Measurements from ENCODE around the gene FAM200C.

The FAM200C gene

DNA sequence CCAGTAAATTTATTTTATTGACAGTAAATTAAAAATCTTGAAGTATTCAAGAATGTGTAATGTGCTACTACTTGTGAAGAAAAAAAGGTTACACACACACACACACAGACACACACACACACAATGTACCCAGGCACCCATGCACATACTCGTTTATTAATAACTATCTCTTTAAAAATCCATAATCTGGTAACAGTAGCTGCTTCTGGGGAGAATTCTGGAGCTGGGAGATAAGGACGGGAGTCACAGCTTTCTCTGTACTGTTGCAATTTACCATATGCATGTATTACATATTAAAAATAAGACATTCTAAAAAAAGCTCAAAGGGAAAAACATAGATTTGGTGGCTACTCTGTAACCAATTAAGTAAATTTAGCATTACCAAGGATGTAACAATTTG, 21.5 kb downstream of the FAM200C start:
- Histone ChIP-seq H3K36me3 (ENCODE audit: insufficient read depth, low read length) (no peaks in the 10 kb centered on the region), H3K27me3 (ENCODE audit: control insufficient read depth in 1 of 2, insufficient read depth in 2 of 2, low read length in 2 of 2) (no peaks in the 10 kb centered on the region), H3K9me3 (ENCODE audit: low read length) (no peaks in the 10 kb centered on the region)

DNA sequence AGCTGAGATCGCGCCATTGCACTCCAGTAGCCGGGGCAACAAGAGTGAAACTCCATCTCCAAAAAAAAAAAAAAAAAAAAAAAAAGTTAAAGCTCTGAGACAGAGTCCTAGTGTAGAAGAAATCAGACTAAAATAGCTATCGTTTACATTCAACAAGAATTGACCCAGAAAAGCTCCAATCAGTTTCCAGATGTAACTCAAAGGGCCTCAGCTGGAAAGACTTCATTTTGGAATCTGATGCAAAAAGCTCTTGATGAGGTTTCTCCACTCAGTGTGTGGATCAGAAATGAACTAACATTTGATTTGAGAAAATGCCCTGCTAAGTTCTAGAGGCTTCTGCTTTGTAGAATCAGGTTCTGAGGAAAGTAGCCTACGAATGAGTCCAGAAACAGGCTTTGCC, 22.2 kb downstream of the FAM200C start:
- Histone ChIP-seq H3K27ac (ENCODE audit: low read depth, low read length) (no peak overlapping the region), H3K4me3 (ENCODE audit: low read depth in 1 of 2, low read length in 2 of 2) (no peak overlapping the region), H3K27me3 (ENCODE audit: control insufficient read depth in 1 of 2, insufficient read depth in 2 of 2, low read length in 2 of 2) (no peaks in the 10 kb centered on the region), H3K9me3 (ENCODE audit: low read length) (no peaks in the 10 kb centered on the region), H3K36me3 (ENCODE audit: insufficient read depth, low read length) (no peaks in the 10 kb centered on the region), H3K9ac (ENCODE audit: low read length) (no peak overlapping the region), H3K4me1 (ENCODE audit: insufficient read depth, low read length) (no peaks in the 10 kb centered on the region)

More for the DNA sequence above, 21.5 kb downstream of the FAM200C start:
- Histone ChIP-seq H3K27ac (ENCODE audit: low read depth, low read length) (no peak overlapping the region), H3K4me3 (ENCODE audit: low read depth in 1 of 2, low read length in 2 of 2) (no peak overlapping the region), H3K4me1 (ENCODE audit: insufficient read depth, low read length) (no peaks in the 10 kb centered on the region), H3K9ac (ENCODE audit: low read length) (no peak overlapping the region)

DNA sequence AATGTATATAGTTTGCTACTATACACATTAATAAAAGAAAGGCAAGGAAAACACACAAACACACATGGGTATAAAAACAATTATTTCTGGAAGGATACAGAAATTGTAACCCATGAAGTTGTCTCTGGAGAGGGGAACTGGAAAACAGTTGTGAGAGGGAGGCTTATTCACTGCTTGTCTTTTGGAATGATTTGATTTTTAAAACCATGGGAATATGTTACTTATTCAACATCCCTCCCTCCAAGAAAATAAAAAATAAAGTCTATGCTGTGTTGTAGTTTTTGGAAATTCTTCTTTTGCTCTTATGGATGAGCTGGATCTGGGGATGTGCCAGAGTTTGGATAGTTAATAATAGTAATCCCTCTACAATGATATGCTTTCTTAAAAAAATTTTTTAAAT, 23.4 kb downstream of the FAM200C start:
- Histone ChIP-seq H3K9ac (ENCODE audit: low read length) (no peak overlapping the region), H3K27me3 (ENCODE audit: control insufficient read depth in 1 of 2, insufficient read depth in 2 of 2, low read length in 2 of 2) (no peaks in the 10 kb centered on the region), H3K36me3 (ENCODE audit: insufficient read depth, low read length) (no peaks in the 10 kb centered on the region), H3K9me3 (ENCODE audit: low read length) (no peaks in the 10 kb centered on the region), H3K4me1 (ENCODE audit: insufficient read depth, low read length) (no peaks in the 10 kb centered on the region), H3K4me3 (ENCODE audit: low read depth in 1 of 2, low read length in 2 of 2) (no peak overlapping the region), H3K27ac (ENCODE audit: low read depth, low read length) (no peak overlapping the region)

DNA sequence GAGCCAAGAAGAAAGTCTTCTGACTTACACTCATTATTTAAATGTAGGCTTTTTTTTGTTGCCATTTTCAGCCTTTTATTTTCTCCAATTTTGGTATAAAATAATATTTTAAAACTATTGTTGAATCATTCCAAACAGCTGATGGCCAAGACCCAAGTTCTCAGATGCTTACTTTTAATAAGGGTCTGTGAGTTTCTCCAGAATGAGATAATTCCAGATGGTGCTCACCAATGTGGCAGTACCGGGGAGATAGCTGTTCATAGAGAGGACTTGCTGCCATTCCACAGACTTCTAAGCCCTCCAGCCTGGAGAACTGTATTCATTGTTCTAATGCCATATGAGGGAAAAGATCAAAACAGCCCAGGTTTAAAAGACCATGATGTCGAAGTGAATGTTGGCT, 24.2 kb downstream of the FAM200C start:
- no peak overlapping the region for H3K4me3 ChIP-seq (ENCODE audit: low read depth in 1 of 2, low read length in 2 of 2)
- H3K27me3 ChIP-seq (ENCODE audit: control insufficient read depth in 1 of 2, insufficient read depth in 2 of 2, low read length in 2 of 2), result no peaks in the 10 kb centered on the region
- H3K27ac ChIP-seq (ENCODE audit: low read depth, low read length), result no peak overlapping the region
- no peaks in the 10 kb centered on the region for H3K9me3 ChIP-seq (ENCODE audit: low read length)
- no peaks in the 10 kb centered on the region for H3K4me1 ChIP-seq (ENCODE audit: insufficient read depth, low read length)
- no peaks in the 10 kb centered on the region for H3K36me3 ChIP-seq (ENCODE audit: insufficient read depth, low read length)
- H3K9ac ChIP-seq (ENCODE audit: low read length), result no peak overlapping the region

DNA sequence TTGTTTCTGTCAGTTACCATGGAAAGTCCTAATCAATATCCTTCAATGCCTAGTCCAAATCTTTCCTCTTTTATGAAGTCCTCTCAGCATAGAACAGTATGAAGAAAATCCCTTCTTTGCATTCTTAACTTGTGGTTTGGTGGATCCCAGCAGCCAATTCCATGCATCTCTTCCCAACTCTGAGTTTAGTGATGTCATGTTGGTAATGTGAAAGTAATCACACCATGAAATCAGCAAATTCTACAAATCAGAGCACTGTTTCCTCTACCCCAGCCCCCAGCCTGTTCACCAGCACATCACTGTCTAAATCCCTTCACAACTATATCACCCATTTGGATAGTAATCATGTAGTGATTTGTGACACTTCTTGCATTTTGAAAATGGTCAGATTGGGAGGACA, 24.7 kb downstream of the FAM200C start:
- no peaks in the 10 kb centered on the region for H3K9me3 ChIP-seq (ENCODE audit: low read length)
- no peaks in the 10 kb centered on the region for H3K36me3 ChIP-seq (ENCODE audit: insufficient read depth, low read length)
- H3K27ac ChIP-seq (ENCODE audit: low read depth, low read length), result no peak overlapping the region

DNA sequence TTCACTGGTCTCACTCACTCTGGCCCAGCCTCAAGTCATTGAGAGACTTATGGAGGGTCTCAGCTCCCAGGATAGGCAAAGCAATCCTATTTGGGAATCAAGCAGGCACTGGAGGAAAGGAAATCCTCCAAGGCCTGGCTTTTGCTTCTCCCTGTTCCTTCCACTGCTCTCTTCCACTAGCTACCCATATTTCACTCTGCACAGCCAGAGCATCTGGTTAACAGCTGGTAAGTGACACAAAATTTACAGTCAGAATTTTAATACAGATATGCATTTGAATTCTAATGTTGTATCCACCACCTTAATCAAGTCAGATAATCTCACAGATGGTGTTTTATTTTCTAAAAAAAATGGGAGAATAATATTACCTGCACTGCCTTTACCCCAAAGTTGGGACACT, 28.6 kb downstream of the FAM200C start:
- no peaks in the 10 kb centered on the region for H3K9me3 ChIP-seq (ENCODE audit: low read length)
- H3K36me3 ChIP-seq (ENCODE audit: insufficient read depth, low read length), result no peaks in the 10 kb centered on the region
- H3K9ac ChIP-seq (ENCODE audit: low read length), result no peak overlapping the region
- H3K27ac ChIP-seq (ENCODE audit: low read depth, low read length), result no peak overlapping the region
- peaks cover 4% of the 10 kb centered on the region for H3K4me1 ChIP-seq (ENCODE audit: insufficient read depth, low read length)
- H3K4me3 ChIP-seq (ENCODE audit: low read depth in 1 of 2, low read length in 2 of 2), result no peak overlapping the region
- H3K27me3 ChIP-seq (ENCODE audit: control insufficient read depth in 1 of 2, insufficient read depth in 2 of 2, low read length in 2 of 2), result no peaks in the 10 kb centered on the region

More for the DNA sequence above, 24.7 kb downstream of the FAM200C start:
- H3K27me3 ChIP-seq (ENCODE audit: control insufficient read depth in 1 of 2, insufficient read depth in 2 of 2, low read length in 2 of 2), result no peaks in the 10 kb centered on the region
- peaks cover under 1% of the 10 kb centered on the region for H3K4me1 ChIP-seq (ENCODE audit: insufficient read depth, low read length)
- H3K9ac ChIP-seq (ENCODE audit: low read length), result no peak overlapping the region
- H3K4me3 ChIP-seq (ENCODE audit: low read depth in 1 of 2, low read length in 2 of 2), result no peak overlapping the region

DNA sequence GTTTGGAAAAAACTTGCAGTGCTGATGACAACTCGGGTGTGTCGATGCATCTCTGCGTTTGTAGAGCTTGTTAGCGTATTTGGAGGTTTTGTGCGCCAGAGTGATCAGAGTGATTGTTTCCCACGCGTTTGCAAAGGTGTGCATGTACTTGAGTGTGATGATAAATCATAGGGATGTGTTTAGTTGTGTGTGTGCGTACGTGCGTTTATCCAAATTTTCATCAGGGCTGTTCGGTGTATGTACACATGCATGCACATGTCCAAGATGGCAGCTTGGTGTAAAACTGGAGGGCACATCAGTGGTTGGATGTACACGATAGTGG, 29.2 kb downstream of the FAM200C start:
- Histone ChIP-seq H3K36me3 (ENCODE audit: insufficient read depth, low read length) (no peaks in the 10 kb centered on the region), H3K9ac (ENCODE audit: low read length) (peak overlapping the region; percentile 33), H3K9me3 (ENCODE audit: low read length) (no peaks in the 10 kb centered on the region), H3K4me1 (ENCODE audit: insufficient read depth, low read length) (peaks cover 4% of the 10 kb centered on the region), H3K27me3 (ENCODE audit: control insufficient read depth in 1 of 2, insufficient read depth in 2 of 2, low read length in 2 of 2) (no peaks in the 10 kb centered on the region), H3K4me3 (ENCODE audit: low read depth in 1 of 2, low read length in 2 of 2) (peak overlapping the region in 1 of 2 donors; percentile 61), H3K27ac (ENCODE audit: low read depth, low read length) (peak overlapping the region; percentile 71)

DNA sequence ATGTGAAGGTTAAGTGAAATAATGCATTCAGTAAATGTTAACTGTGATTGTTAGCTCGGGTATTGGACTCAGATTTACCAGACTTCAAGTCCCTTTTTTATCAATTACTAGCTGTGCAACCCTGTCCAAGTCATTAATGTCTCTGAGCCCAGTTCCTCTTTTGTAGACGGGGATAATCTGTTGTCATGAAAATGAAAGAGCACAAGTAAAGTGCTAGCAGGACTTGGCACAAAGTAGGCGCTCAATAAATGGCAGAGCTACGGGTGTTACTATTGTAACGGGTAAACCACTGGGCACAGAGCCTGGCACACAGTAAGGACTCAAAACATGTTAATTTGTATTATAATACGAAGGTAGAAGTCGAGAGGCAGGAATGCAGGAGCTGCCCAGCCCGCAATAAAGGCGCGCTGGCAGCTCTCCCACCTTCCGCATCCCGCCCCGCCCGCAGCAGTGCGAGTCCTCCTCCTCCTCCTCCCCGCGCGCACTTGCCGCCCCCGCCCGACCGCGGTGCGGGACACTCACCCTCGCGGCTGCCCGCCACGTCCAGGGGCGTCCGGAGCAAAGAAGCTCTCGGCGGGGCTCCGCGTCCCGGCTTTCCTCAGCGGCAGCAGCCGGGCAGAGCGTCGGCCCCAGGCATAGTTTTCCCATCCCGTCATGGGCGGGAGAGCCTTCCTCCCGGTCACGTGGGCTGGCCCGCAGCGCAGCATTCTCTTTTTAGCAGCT, 29.7 kb downstream of the FAM200C start, which contains the start of gene C1QTNF2:
TSS of gene C1QTNF2 (minus strand) at position 637 of the 723 bp plus-strand sequence. CDS start 15,615 bp downstream, outside the sequence.
- H3K27ac ChIP-seq (ENCODE audit: low read depth, low read length), result peak within 1 kb of the TSS; percentile 71
- peak within 1 kb of the TSS; percentile 33 for H3K9ac ChIP-seq (ENCODE audit: low read length)
- peaks cover 4% of the 10 kb centered on the region for H3K4me1 ChIP-seq (ENCODE audit: insufficient read depth, low read length)
- peak within 1 kb of the TSS; percentile 43 to 61 for H3K4me3 ChIP-seq (ENCODE audit: low read depth in 1 of 2, low read length in 2 of 2)
- no peaks in the 10 kb centered on the region for H3K9me3 ChIP-seq (ENCODE audit: low read length)
- no peaks in the 10 kb centered on the region for H3K27me3 ChIP-seq (ENCODE audit: control insufficient read depth in 1 of 2, insufficient read depth in 2 of 2, low read length in 2 of 2)
- H3K36me3 ChIP-seq (ENCODE audit: insufficient read depth, low read length), result no peaks in the 10 kb centered on the region

DNA sequence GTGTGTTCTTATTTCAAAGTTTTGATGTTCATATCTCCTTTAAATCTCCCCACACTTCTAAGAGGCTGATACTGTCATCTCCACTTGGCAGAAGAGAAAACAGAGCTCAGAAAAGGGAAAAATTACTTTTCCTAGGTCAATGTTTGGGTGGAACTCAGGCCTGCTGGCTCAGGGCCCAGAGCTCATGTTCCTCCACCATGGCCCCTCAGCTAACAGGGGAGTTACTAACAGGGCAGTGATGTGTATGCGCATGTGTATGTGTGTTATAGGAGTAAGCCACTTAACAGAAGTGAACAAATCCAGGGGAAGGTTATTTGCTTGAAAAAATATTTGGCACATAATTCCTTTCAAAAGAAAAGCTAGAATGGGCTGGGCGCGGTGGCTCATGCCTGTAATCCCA, 32.0 kb downstream of the FAM200C start:
- Histone ChIP-seq H3K27me3 (ENCODE audit: control insufficient read depth in 1 of 2, insufficient read depth in 2 of 2, low read length in 2 of 2) (no peaks in the 10 kb centered on the region), H3K27ac (ENCODE audit: low read depth, low read length) (no peak overlapping the region)

DNA sequence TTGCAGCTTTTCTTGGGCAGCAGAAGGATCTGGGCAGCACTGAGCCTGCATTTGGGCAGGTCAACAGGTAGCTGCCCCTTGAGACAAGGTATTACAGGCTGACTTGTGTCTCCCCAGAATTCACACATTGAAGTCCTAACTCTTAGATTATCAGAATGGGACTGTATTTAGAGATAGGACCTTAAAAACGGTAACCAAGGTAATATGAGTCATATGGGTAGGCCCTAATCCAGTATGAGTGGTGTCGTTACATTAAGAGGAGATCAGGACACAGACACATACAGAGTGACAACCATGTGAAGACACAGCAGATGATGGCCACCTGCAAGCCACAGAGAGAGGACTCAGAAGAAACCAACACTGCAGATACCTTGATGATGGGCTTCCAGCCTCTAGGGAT, 32.6 kb downstream of the FAM200C start:
- peaks cover 8% of the 10 kb centered on the region for H3K4me1 ChIP-seq (ENCODE audit: insufficient read depth, low read length)
- no peaks in the 10 kb centered on the region for H3K9me3 ChIP-seq (ENCODE audit: low read length)
- H3K27me3 ChIP-seq (ENCODE audit: control insufficient read depth in 1 of 2, insufficient read depth in 2 of 2, low read length in 2 of 2), result no peaks in the 10 kb centered on the region
- H3K36me3 ChIP-seq (ENCODE audit: insufficient read depth, low read length), result no peaks in the 10 kb centered on the region
- H3K27ac ChIP-seq (ENCODE audit: low read depth, low read length), result no peak overlapping the region
- H3K4me3 ChIP-seq (ENCODE audit: low read depth in 1 of 2, low read length in 2 of 2), result no peak overlapping the region
- no peak overlapping the region for H3K9ac ChIP-seq (ENCODE audit: low read length)

More for the DNA sequence above, 32.0 kb downstream of the FAM200C start:
- Histone ChIP-seq H3K9me3 (ENCODE audit: low read length) (no peaks in the 10 kb centered on the region), H3K4me3 (ENCODE audit: low read depth in 1 of 2, low read length in 2 of 2) (no peak overlapping the region), H3K9ac (ENCODE audit: low read length) (no peak overlapping the region), H3K36me3 (ENCODE audit: insufficient read depth, low read length) (no peaks in the 10 kb centered on the region), H3K4me1 (ENCODE audit: insufficient read depth, low read length) (peaks cover 8% of the 10 kb centered on the region)

DNA sequence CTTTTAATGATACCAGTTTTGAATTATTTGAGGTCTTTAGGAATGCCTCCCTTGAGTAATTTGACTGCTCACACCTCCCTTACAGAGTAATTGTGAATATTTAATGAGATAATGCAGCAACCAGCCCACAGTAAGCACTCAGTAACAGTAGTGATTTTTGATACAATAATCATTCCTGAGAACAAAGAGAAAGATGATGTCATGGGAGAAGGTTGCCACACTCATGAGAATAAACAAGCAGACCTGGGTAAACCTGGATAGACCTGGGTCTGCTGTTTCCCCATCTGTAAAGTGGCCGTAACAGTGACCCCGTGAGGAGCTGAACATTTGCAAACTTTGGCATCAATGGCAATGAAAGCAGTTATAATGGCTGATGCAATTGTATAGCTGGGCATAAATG, 33.6 kb downstream of the FAM200C start:
- Histone ChIP-seq H3K4me3 (ENCODE audit: low read depth in 1 of 2, low read length in 2 of 2) (no peak overlapping the region), H3K36me3 (ENCODE audit: insufficient read depth, low read length) (no peaks in the 10 kb centered on the region), H3K27me3 (ENCODE audit: control insufficient read depth in 1 of 2, insufficient read depth in 2 of 2, low read length in 2 of 2) (no peaks in the 10 kb centered on the region), H3K9ac (ENCODE audit: low read length) (no peak overlapping the region), H3K9me3 (ENCODE audit: low read length) (no peaks in the 10 kb centered on the region), H3K27ac (ENCODE audit: low read depth, low read length) (no peak overlapping the region), H3K4me1 (ENCODE audit: insufficient read depth, low read length) (peaks cover 8% of the 10 kb centered on the region)

Measured in muscle layer of colon (tissue), 2 donors.